GOT3 (cell line): Measurements from ENCODE around the gene RPS6KA2.

Experiments
- DNase-seq: peaks from one replicate; lab custom pipeline; 2025; ENCODE audit warnings: mixed read lengths; lab: John Stamatoyannopoulos, UW

RPS6KA2 gene

GRCh38 chr6:166488076-166488685 lies 138.9 kb downstream of the RPS6KA2 start:
- DNase-seq = no peak

- DNase-seq = no peak
These were observed 139.9 kb downstream of the RPS6KA2 start for GRCh38 chr6:166487148-166487547.

GRCh38 chr6:166486536-166486880 lies 140.5 kb downstream of the RPS6KA2 start:
- DNase-seq = no peak

GRCh38 chr6:166485651-166486535 lies 141.2 kb downstream of the RPS6KA2 start:
- no peak for DNase-seq

- DNase-seq = no peak
These were observed 142.2 kb downstream of the RPS6KA2 start for GRCh38 chr6:166484863-166485262.

- no peak for DNase-seq
These were observed 143.3 kb downstream of the RPS6KA2 start for GRCh38 chr6:166483573-166484250.

GRCh38 chr6:166483026-166483425 lies 144.0 kb downstream of the RPS6KA2 start:
- DNase-seq = no peak

- DNase-seq = no peak
These were observed 148.1 kb downstream of the RPS6KA2 start for GRCh38 chr6:166478782-166479592.

- DNase-seq = no peak
These were observed 149.2 kb downstream of the RPS6KA2 start for GRCh38 chr6:166477647-166478365.

GRCh38 chr6:166476634-166477215 lies 150.3 kb downstream of the RPS6KA2 start:
- no peak for DNase-seq

GRCh38 chr6:166476061-166476591 lies 150.9 kb downstream of the RPS6KA2 start:
- DNase-seq = no peak

GRCh38 chr6:166474721-166475565 lies 152.1 kb downstream of the RPS6KA2 start:
- DNase-seq = no peak

- no peak for DNase-seq
These were observed 153.0 kb downstream of the RPS6KA2 start for GRCh38 chr6:166473886-166474571.

GRCh38 chr6:166472636-166473035 lies 154.4 kb downstream of the RPS6KA2 start:
- no peak for DNase-seq

GRCh38 chr6:166471797-166472260 lies 155.2 kb downstream of the RPS6KA2 start:
- no peak for DNase-seq

GRCh38 chr6:166470863-166471410 lies 156.1 kb downstream of the RPS6KA2 start:
- no peak for DNase-seq

- DNase-seq = no peak
These were observed 156.8 kb downstream of the RPS6KA2 start for GRCh38 chr6:166470029-166470862.

GRCh38 chr6:166469426-166469961 lies 157.6 kb downstream of the RPS6KA2 start:
- no peak for DNase-seq
